ENCODE results near the gene PLA2G12B.

Gene PLA2G12B

DNA sequence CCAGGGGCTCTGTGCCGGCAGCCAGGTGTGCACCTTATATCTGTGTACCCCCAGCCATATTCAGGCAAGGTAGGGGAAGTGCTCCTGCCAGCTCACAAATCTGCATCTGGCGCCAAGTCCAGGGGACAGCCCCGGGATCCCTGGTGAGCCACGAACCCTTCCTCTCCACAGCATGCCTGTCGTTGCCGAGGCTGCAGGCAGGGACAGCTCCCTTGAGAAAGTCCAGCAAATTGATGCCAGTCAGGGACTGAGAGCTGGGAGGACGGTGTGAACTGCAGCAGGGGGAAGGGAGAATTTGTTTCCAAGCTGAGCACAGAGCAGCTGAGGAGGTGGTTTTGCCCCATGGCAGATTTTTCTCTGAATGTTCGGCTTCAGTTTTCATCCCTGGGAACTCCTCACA, 919 bp downstream of the PLA2G12B start:
- no peak for DNase-seq (ENCODE audit: low read depth)
- no peak overlapping the region for H3K4me3 ChIP-seq (ENCODE audit: control insufficient read depth, low read depth, low read length)
- TF ChIP-seq, protein P1, sequence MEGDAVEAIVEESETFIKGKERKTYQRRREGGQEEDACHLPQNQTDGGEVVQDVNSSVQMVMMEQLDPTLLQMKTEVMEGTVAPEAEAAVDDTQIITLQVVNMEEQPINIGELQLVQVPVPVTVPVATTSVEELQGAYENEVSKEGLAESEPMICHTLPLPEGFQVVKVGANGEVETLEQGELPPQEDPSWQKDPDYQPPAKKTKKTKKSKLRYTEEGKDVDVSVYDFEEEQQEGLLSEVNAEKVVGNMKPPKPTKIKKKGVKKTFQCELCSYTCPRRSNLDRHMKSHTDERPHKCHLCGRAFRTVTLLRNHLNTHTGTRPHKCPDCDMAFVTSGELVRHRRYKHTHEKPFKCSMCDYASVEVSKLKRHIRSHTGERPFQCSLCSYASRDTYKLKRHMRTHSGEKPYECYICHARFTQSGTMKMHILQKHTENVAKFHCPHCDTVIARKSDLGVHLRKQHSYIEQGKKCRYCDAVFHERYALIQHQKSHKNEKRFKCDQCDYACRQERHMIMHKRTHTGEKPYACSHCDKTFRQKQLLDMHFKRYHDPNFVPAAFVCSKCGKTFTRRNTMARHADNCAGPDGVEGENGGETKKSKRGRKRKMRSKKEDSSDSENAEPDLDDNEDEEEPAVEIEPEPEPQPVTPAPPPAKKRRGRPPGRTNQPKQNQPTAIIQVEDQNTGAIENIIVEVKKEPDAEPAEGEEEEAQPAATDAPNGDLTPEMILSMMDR (conservative IDR thresholded peaks at IDR 0.05; ENCODE audit: control insufficient read depth, insufficient read depth, low read depth, low read length), result no peak

DNA sequence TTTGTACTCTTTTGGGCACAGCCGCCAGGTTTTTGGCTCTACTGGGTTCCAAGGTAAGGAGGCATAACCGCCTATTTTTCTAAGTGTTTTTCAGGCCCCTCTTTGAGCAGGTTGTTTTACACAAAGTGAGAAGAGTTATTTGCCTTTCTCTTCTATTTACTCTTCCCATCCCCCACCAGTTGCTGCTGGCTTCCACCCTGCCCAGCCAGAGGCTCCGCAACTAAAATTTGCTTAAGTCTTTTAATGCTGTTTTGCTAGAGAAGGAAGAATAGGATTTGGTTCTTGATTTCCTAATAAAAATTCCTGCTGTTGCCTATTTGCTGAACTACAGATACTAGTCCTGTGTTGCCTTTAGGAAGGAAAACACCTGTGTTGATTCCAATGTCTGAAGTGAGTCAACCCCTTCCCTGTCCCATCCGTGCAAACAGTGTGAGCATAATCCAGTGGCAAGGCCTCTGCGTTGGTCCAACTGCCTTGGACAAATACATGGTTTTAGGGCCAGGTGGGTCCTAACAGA, 1.9 kb downstream of the PLA2G12B start:
- no peak overlapping the region for H3K4me3 ChIP-seq (ENCODE audit: control insufficient read depth, low read depth, low read length)
- no peak for DNase-seq (ENCODE audit: low read depth)
- TF ChIP-seq, protein P1 (conservative IDR thresholded peaks at IDR 0.05; ENCODE audit: control insufficient read depth, insufficient read depth, low read depth, low read length), result no peak

DNA sequence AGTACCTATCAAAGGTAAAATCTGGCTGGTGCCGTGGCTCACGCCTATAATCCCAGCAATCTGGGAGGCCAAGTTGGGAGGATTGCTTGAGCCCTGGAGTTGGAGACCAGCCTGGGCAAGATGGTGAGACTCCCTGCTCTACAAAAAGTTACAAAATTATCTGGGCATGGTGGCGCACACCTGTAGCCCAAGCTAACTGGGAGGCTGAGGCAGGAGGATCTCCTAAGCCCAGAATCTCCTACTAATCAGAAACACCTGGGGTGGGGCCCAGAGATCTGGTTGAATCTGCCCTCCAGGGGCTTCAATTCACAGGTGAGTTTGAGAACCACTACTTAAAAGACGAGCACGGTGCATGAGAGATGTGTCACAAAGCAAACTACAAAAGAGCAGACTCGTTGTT, 2.4 kb downstream of the PLA2G12B start:
- TF ChIP-seq, protein P1 (conservative IDR thresholded peaks at IDR 0.05; ENCODE audit: control insufficient read depth, insufficient read depth, low read depth, low read length), result no peak
- DNase-seq (ENCODE audit: low read depth), result no peak
- H3K4me3 ChIP-seq (ENCODE audit: control insufficient read depth, low read depth, low read length), result no peak overlapping the region

DNA sequence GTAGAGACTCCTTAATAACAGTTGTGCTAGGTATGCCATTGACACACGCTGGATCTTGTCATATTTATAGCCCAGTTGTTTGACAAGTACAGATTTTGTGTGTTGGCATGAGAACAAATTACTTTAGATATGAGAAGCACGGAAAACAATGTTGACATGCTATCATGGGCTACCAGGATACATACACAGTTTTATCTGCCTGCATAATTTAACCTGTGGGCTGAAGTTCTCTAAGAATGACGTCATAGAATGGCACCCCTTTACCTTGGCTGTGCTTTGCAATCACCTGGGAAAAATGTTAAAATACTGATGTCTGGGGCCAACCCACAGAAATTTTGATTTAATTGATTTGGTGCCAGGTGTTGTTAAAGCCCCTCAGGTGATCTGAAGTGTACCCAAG, 2.8 kb downstream of the PLA2G12B start:
- TF ChIP-seq, protein P1 (conservative IDR thresholded peaks at IDR 0.05; ENCODE audit: control insufficient read depth, insufficient read depth, low read depth, low read length), result no peak
- DNase-seq (ENCODE audit: low read depth), result no peak

DNA sequence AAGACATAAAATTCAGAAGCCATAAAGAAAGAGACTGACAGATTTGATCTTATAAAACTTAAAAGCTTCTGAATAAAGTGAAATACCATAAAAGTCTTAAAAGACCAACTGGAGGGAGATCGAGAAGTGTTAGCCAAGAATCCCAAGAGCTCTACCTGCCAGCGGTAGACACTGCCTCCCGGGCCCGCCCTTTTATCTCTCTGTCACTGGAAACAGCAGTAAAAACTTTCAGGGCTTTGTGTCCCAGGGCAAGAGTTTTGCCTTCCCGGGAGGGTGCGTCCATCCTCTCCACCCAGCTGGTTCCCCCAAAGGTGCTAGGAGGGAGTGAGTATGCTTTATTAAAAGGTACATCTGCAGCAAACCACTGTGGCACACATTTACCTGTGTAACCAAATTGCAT, 5.8 kb downstream of the PLA2G12B start:
- TF ChIP-seq, protein P1 (conservative IDR thresholded peaks at IDR 0.05; ENCODE audit: control insufficient read depth, insufficient read depth, low read depth, low read length), result no peak
- no peak for DNase-seq (ENCODE audit: low read depth)
- H3K4me3 ChIP-seq (ENCODE audit: control insufficient read depth, low read depth, low read length), result no peak overlapping the region

More for the DNA sequence above, 2.8 kb downstream of the PLA2G12B start:
- H3K4me3 ChIP-seq (ENCODE audit: control insufficient read depth, low read depth, low read length), result no peak overlapping the region

DNA sequence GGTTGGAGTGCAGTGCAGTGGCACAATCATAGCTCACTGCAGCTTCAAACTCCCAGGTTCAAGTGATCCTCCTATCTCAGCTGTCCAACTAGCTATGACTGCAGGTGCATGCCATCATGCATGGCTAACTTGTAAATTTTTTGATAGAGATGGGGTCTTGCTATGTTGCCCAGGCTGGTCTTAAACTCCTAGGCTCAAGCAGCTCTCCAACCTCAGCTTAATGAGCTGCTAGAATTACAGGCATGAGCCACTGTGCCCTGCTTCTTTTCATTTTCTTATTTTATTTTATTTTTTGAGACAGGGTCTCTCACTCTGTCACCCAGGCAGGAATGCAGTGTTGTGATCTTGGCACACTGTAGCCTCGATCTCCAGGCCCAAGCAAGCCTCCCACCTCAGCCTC, 7.6 kb downstream of the PLA2G12B start:
- no peak for DNase-seq (ENCODE audit: low read depth)
- H3K4me3 ChIP-seq (ENCODE audit: control insufficient read depth, low read depth, low read length), result no peak overlapping the region
- TF ChIP-seq, protein P1 (conservative IDR thresholded peaks at IDR 0.05; ENCODE audit: control insufficient read depth, insufficient read depth, low read depth, low read length), result no peak
